Hematopoietic multipotent progenitor cell treated with erythropoietin and hydrocortisone succinate and interleukin-3 and kit ligand, for 6 days (in vitro differentiated cells): ENCODE results near the gene LENG1.

Source experiments
- DNase-seq: peaks from one replicate; pipeline ENCODE4 v3.0.0-alpha.2; 2015

The LENG1 gene

DNA sequence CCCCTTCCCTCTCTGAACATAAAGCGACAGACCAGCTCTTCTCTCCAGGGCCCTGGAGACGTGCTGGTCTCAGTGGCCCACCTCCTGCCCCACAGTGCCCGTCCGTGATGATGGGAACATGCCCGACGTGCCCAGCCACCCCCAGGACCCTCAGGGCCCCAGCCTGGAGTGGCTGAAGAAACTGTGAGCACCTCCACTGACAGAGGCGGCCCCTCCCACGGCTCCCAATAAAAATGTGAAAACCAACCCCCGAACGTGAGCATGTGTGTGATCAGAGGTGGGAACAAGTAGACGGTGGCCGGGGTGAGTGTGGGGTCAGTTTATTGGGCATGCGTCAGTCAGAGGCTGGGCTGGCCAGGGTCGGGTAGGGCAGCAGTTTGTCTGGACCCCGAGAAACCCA lies 52.8 kb downstream of the LENG1 start:
- DNase-seq = no peak

DNA sequence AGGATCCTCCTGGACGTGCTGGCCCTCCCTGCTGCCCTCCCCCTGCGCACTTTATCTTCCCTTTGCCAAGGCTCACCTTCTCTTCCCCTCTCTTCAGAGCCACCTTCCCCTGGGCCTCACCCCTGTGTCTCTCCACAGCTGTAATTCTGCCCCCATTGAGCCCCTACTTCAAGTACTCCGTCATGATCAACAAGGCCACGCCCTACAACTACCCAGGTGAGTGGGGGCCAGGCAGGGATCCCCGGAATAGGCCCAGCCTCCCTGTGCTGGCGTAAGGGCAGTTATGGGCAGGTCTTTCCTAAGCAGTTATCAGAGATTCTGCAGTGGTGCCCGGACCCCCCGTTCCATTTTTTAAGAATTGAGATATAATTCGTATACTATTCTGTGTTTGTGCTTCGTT lies 53.7 kb downstream of the LENG1 start:
- no peak for DNase-seq
